GM23248 (cell line): ENCODE measurements around the gene GDI1.

Experiments
- EZH2 ChIP-seq: fragments of 200-600 bp; sonication (generic); IDR thresholded peaks from 2 replicates; pipeline ENCODE4 v1.6.1; 2018; ENCODE audit warnings: antibody characterized with exemption, mild to moderate bottlenecking; ENCODE audit not compliant: insufficient read depth, poor library complexity, severe bottlenecking
- EZH2phosphoT487 ChIP-seq: fragments of 200-600 bp; sonication (generic); IDR thresholded peaks from 2 replicates; pipeline ENCODE4 v1.6.1; 2018; ENCODE audit warnings: antibody characterized with exemption, moderate library complexity, mild to moderate bottlenecking, low read depth; ENCODE audit not compliant: insufficient read depth

- TF ChIP-seq EZH2 (no peak), EZH2phosphoT487 (no peak)
Measured at GRCh38 chrX:154448484-154448883, 11.5 kb downstream of the GDI1 start.
